ENCODE results near the gene SLC35F3.

DNA sequence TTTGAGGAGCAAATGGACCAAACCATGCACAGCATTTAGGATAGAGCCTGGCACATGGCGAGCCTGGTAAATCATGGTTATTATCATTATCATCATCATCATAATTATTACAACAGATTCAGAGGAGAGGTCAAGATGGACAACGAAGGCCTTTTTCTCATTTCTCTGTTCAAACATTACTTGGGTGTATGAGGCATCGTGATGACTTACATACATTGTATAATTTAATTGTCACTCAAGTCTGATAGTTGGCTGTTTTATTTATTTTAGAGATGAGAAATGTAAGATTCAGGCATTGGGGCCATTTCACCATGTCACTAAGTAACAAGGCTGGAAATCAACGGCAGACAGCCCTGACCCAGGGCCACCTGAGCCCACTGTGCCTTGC, 68.1 kb downstream of the SLC35F3 start:
- TF ChIP-seq CTCF (conservative IDR thresholded peaks at IDR 0.05; ENCODE audit: low read depth, low read length) (no peak), EZH2 (IDR thresholded peaks at IDR 0.05; ENCODE audit: borderline replicate concordance, low read depth, low read length, poor library complexity, severe bottlenecking) (no peak)
